Choroid plexus epithelial cell (primary cell): ENCODE measurements around the gene HSPA6.
A peak's percentile ranks its signal among the peaks of the same experiment; 100 is the strongest.
"Not testable (repeated sequence)": the region's sequence is repeated elsewhere in the genome, so short reads cannot be mapped to it uniquely, and the experiment has no call there.

Experiments used
- DNase-seq: peaks from one replicate; pipeline ENCODE4 v3.0.0-alpha.2; 2010; ENCODE audit warnings: low read depth
- H3K4me3 ChIP-seq: 2 replicates; pipeline ENCODE4 v1.5.1; 2011; ENCODE audit warnings: low read depth, mild to moderate bottlenecking, control low read depth, low read length, moderate library complexity
- TF ChIP-seq, protein P1 (sequence below): conservative IDR thresholded peaks from 2 replicates; pipeline ENCODE4 v1.5.1; 2011; ENCODE audit warnings: low read depth, mild to moderate bottlenecking, control low read depth, inconsistent platforms, low read length, moderate library complexity

The HSPA6 gene

DNA sequence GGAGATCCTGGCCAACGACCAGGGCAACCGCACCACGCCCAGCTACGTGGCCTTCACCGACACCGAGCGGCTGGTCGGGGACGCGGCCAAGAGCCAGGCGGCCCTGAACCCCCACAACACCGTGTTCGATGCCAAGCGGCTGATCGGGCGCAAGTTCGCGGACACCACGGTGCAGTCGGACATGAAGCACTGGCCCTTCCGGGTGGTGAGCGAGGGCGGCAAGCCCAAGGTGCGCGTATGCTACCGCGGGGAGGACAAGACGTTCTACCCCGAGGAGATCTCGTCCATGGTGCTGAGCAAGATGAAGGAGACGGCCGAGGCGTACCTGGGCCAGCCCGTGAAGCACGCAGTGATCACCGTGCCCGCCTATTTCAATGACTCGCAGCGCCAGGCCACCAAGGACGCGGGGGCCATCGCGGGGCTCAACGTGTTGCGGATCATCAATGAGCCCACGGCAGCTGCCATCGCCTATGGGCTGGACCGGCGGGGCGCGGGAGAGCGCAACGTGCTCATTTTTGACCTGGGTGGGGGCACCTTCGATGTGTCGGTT, 477 bp downstream of the HSPA6 start:
- peak overlapping the region; percentile 37 for H3K4me3 ChIP-seq
- DNase-seq, result not testable (repeated sequence)

DNA sequence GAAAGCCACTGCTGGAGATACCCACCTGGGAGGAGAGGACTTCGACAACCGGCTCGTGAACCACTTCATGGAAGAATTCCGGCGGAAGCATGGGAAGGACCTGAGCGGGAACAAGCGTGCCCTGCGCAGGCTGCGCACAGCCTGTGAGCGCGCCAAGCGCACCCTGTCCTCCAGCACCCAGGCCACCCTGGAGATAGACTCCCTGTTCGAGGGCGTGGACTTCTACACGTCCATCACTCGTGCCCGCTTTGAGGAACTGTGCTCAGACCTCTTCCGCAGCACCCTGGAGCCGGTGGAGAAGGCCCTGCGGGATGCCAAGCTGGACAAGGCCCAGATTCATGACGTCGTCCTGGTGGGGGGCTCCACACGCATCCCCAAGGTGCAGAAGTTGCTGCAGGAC, 981 bp downstream of the HSPA6 start:
- DNase-seq, H3K4me3 ChIP-seq: not testable (repeated sequence)

DNA sequence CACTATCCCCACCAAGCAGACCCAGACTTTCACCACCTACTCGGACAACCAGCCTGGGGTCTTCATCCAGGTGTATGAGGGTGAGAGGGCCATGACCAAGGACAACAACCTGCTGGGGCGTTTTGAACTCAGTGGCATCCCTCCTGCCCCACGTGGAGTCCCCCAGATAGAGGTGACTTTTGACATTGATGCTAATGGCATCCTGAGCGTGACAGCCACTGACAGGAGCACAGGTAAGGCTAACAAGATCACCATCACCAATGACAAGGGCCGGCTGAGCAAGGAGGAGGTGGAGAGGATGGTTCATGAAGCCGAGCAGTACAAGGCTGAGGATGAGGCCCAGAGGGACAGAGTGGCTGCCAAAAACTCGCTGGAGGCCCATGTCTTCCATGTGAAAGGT, 1.6 kb downstream of the HSPA6 start:
- DNase-seq, H3K4me3 ChIP-seq: not testable (repeated sequence)

GRCh38 chr1:161528550-161528949, 4.2 kb downstream of the HSPA6 start:
- not testable (repeated sequence) for DNase-seq, H3K4me3 ChIP-seq

DNA sequence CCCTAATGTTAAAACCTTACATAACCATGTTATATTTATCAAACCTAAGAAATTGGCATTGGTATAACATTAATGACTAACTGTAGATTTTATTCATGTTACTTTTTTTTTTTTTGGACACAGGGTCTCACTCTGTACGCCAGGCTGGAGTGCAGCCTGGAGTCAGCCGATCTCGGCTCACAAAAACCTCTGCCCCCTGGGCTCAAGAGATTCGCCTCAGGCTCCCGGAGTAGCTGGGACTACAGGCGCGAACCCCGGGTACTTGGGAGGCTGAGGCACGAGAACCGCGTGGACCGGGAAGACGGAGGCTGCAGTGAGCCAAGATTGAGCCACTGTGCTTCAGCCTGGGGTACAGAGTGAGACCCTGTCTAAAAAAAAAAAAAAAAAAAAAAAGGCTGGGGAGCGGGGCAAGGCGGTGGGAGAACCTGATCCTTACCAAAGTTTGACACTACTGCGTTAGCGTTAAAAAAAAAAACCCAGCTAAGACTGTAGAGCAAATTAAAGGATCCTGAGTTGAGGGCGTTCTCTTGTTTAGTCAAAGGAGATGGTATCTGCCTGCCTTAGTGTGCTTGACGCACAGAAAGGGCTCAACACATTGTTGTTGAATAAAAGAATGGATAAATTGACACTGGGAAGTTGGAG, 5.2 kb downstream of the HSPA6 start:
- DNase-seq, H3K4me3 ChIP-seq: not testable (repeated sequence)

GRCh38 chr1:161530158-161530557, 5.8 kb downstream of the HSPA6 start:
- peak; percentile 84 for DNase-seq
- H3K4me3 ChIP-seq, result peak overlapping the region; percentile 68

- peak; percentile 97 for DNase-seq
- H3K4me3 ChIP-seq, result peak overlapping the region; percentile 68
Observed at GRCh38 chr1:161530671-161531641, 6.6 kb downstream of the HSPA6 start.

GRCh38 chr1:161531986-161532643, 7.8 kb downstream of the HSPA6 start:
- TF ChIP-seq, protein P1, sequence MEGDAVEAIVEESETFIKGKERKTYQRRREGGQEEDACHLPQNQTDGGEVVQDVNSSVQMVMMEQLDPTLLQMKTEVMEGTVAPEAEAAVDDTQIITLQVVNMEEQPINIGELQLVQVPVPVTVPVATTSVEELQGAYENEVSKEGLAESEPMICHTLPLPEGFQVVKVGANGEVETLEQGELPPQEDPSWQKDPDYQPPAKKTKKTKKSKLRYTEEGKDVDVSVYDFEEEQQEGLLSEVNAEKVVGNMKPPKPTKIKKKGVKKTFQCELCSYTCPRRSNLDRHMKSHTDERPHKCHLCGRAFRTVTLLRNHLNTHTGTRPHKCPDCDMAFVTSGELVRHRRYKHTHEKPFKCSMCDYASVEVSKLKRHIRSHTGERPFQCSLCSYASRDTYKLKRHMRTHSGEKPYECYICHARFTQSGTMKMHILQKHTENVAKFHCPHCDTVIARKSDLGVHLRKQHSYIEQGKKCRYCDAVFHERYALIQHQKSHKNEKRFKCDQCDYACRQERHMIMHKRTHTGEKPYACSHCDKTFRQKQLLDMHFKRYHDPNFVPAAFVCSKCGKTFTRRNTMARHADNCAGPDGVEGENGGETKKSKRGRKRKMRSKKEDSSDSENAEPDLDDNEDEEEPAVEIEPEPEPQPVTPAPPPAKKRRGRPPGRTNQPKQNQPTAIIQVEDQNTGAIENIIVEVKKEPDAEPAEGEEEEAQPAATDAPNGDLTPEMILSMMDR, result no peak
- peak overlapping the region; percentile 68 for H3K4me3 ChIP-seq
- DNase-seq, result peak; percentile 18

DNA sequence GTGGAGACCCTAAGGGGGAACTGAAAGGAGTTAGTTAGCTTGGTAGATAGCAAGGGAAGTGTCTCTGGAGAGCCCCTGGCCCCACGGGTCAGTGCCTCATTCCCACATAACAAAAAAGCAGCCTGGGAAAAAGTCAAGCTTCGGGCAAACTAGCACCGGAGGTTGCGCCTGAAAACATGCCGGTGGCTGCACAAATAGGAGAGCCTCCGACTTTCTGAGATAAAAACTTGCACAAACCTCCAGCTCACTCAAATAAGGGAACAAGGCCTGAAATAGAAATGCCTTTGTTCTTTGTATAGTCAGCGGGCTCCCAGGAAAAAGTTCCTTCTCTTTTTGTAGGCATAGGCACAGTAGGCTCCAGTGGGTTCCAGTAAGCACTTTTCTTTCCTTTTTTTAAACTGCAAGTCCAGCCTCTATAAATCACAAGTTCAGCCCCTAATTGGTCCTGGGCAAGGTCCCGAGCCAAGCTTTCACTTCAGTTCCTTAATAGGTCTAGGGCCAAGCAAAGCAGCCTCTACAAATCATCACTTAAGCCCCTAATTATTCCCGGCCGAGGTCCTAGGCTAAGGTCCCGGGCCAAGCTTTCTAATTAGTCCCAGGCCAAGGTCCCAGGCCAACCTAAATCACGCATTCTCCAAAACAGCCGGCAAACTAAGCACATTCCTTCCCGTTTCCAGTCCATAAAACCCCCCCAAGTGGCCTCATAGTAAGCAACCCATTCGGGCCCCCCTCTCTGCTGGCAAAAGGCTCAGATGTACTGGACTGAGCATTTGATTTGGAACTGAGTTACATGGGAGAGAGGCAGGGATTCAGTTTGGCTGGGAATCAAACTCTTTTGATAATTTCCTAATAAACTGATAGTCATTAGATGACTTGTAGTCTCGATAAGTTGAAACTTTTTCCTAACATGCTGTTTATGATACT, 8.6 kb downstream of the HSPA6 start:
- H3K4me3 ChIP-seq, result peak overlapping the region; percentile 16
- DNase-seq, result peak; percentile 27

- not testable (repeated sequence) for DNase-seq, H3K4me3 ChIP-seq
Observed at GRCh38 chr1:161537068-161537669, 12.8 kb downstream of the HSPA6 start.

GRCh38 chr1:161538925-161539479, 14.7 kb downstream of the HSPA6 start:
- DNase-seq, H3K4me3 ChIP-seq: not testable (repeated sequence)

- peak; percentile 87 for DNase-seq
- peak overlapping the region; percentile 70 for H3K4me3 ChIP-seq
Observed at GRCh38 chr1:161539731-161540569, 15.6 kb downstream of the HSPA6 start.

DNA sequence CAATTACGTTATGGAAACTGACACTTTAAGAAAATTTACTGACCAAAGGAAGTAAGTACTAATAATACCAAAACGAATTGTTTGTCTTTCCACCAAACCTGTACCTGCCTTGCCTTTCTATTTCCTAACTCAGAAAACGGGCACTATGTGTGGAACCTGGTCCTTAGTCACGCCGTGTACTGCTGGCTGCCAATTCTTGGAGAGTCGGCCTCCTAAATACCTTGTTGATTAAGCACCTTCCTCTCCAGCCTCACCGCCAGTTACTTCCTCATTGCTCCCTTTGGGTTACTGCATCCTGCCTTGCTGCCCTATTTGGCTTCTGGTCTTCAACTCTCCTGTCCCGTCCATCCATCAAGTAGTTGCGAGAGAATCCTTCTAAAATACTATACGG, 16.2 kb downstream of the HSPA6 start:
- DNase-seq, result not testable (repeated sequence)

GRCh38 chr1:161542091-161542559, 17.8 kb downstream of the HSPA6 start:
- DNase-seq, result not testable (repeated sequence)

More for the DNA sequence above, 16.2 kb downstream of the HSPA6 start:
- not testable (repeated sequence) for H3K4me3 ChIP-seq

DNA sequence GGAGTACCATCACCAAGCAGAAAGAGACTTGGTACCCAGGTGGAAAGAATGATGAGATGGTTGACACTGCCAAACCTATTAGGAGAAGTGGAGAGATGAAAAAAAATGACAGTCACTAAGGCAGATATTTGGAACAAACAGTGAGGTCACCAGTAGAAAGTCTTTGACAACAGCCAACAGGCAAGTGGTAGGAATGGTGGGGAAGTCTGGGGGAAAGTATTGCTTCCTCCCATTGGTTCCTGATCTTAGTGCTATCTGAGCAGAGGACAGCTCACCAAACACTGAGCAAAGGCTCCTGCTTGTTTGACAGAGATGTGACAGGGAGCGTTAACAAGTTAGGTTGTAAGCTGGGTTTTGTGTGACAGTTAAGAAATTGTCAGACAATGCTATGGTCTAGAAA, 18.8 kb downstream of the HSPA6 start:
- H3K4me3 ChIP-seq, result not testable (repeated sequence)

More at GRCh38 chr1:161542091-161542559, 17.8 kb downstream of the HSPA6 start:
- H3K4me3 ChIP-seq, result not testable (repeated sequence)

More for the DNA sequence above, 18.8 kb downstream of the HSPA6 start:
- DNase-seq, result not testable (repeated sequence)
